GM23338 (cell line): ENCODE measurements around the gene AKR1B1. TPM values are rescaled to one million over a fixed set of nuclear protein-coding genes. Genes with fewer than 3 reads are reported as not detected.

Experiments
- ATAC-seq: fragments of 200-7000 bp; cut with Tn5 transposase; 3 replicates; pipeline ENCODE4 v1.9.1; 2020
- DNase-seq: peaks from one replicate; pipeline ENCODE4 v3.0.0-alpha.2; 2015; ENCODE audit warnings: low spot score
- H2AFZ ChIP-seq: fragments of 200-600 bp; sonication (generic); 2 replicates; pipeline ENCODE4 v1.8.0; 2016; ENCODE audit warnings: antibody characterized with exemption, mild to moderate bottlenecking, moderate library complexity
- H3F3A ChIP-seq: fragments of 200-600 bp; sonication (generic); replicated peaks from 2 replicates; pipeline ENCODE4 v1.8.0; 2017; ENCODE audit warnings: antibody characterized with exemption, mixed run types, low read depth
- H3K27ac ChIP-seq: fragments of 200-600 bp; sonication (generic); 2 replicates; pipeline ENCODE4 v1.6.1; 2016; ENCODE audit warnings: low read depth
- H3K27me3 ChIP-seq: fragments of 200-600 bp; sonication (generic); 2 replicates; pipeline ENCODE4 v1.8.0; 2016; ENCODE audit warnings: mild to moderate bottlenecking, mixed run types, moderate library complexity; ENCODE audit not compliant: insufficient read depth
- H3K36me3 ChIP-seq: fragments of 200-600 bp; sonication (generic); 2 replicates; pipeline ENCODE4 v1.8.0; 2016; ENCODE audit warnings: mild to moderate bottlenecking; ENCODE audit not compliant: insufficient read depth
- H3K4me1 ChIP-seq: fragments of 200-600 bp; sonication (generic); 2 replicates; pipeline ENCODE4 v1.8.0; 2016; ENCODE audit warnings: mild to moderate bottlenecking, moderate library complexity; ENCODE audit not compliant: insufficient read depth
- H3K4me2 ChIP-seq: fragments of 200-600 bp; sonication (generic); 2 replicates; pipeline ENCODE4 v1.7.1; 2017; ENCODE audit warnings: mixed run types
- H3K4me3 ChIP-seq: fragments of 200-600 bp; sonication (generic); 2 replicates; pipeline ENCODE4 v1.6.1; 2016; ENCODE audit warnings: mixed run types
- H3K79me2 ChIP-seq: fragments of 200-600 bp; sonication (generic); replicated peaks from 2 replicates; pipeline ENCODE4 v1.8.0; 2017; ENCODE audit warnings: mild to moderate bottlenecking; ENCODE audit not compliant: insufficient read depth
- H3K9me2 ChIP-seq: fragments of 200-600 bp; sonication (generic); 2 replicates; pipeline ENCODE4 v1.8.0; 2017; ENCODE audit not compliant: insufficient read depth
- H4K20me1 ChIP-seq: fragments of 200-600 bp; sonication (generic); replicated peaks from 2 replicates; pipeline ENCODE4 v1.8.0; 2017; ENCODE audit warnings: mild to moderate bottlenecking; ENCODE audit not compliant: insufficient read depth
- H3K27ac Mint-ChIP-seq: 2 replicates; pipeline ENCODE4 v1.8.0; 2020; ENCODE audit warnings: inconsistent platforms, mild to moderate bottlenecking, moderate library complexity, mixed read lengths
- H3K27me3 Mint-ChIP-seq: 3 replicates; pipeline ENCODE4 v1.8.0; 2022; ENCODE audit warnings: low read depth, mild to moderate bottlenecking, moderate library complexity, mixed read lengths, inconsistent platforms; ENCODE audit not compliant: insufficient read depth, poor library complexity
- H3K36me3 Mint-ChIP-seq: 3 replicates; pipeline ENCODE4 v1.8.0; 2021; ENCODE audit warnings: low read depth, mild to moderate bottlenecking, inconsistent platforms, moderate library complexity, mixed read lengths
- H3K4me1 Mint-ChIP-seq: 3 replicates; pipeline ENCODE4 v1.8.0; 2020; ENCODE audit warnings: mild to moderate bottlenecking, inconsistent platforms, mixed read lengths
- H3K4me3 Mint-ChIP-seq: 3 replicates; pipeline ENCODE4 v1.8.0; 2021; ENCODE audit warnings: moderate library complexity, mild to moderate bottlenecking, inconsistent platforms, mixed read lengths
- H3K9me3 Mint-ChIP-seq: 3 replicates; pipeline ENCODE4 v1.8.0; 2020; ENCODE audit warnings: moderate library complexity, mild to moderate bottlenecking, inconsistent platforms, mixed read lengths
- CREB1 ChIP-seq: fragments of 250-450 bp; sonication (Bioruptor Pico); IDR thresholded peaks from 2 replicates; pipeline ENCODE4 v1.5.0; 2020; ENCODE audit warnings: low read depth, mild to moderate bottlenecking, moderate library complexity
- EZH2 ChIP-seq: fragments of 200-600 bp; sonication (generic); IDR thresholded peaks from one replicate; pipeline ENCODE4 v1.8.0; 2017; ENCODE audit warnings: antibody characterized with exemption, mild to moderate bottlenecking, low read depth; ENCODE audit not compliant: unreplicated experiment
- EZH2phosphoT487 ChIP-seq: fragments of 200-600 bp; sonication (generic); IDR thresholded peaks from one replicate; pipeline ENCODE4 v1.8.1; 2018; ENCODE audit warnings: antibody characterized with exemption; ENCODE audit not compliant: unreplicated experiment
- POLR2AphosphoS5 ChIP-seq: IDR thresholded peaks from 2 replicates; pipeline ENCODE4 v1.6.1; 2016; ENCODE audit warnings: antibody characterized with exemption, low read depth
- REST ChIP-seq: IDR thresholded peaks from one replicate; pipeline ENCODE4 v1.6.1; 2018; ENCODE audit warnings: antibody characterized with exemption; ENCODE audit not compliant: unreplicated experiment
- STAT1 ChIP-seq: IDR thresholded peaks from one replicate; pipeline ENCODE4 v1.6.1; 2016; ENCODE audit warnings: antibody characterized with exemption; ENCODE audit not compliant: unreplicated experiment
- ZNF331 ChIP-seq: fragments of 250-450 bp; sonication (Bioruptor Pico); IDR thresholded peaks from 2 replicates; pipeline ENCODE4 v1.5.0; 2020; ENCODE audit warnings: low read depth, mild to moderate bottlenecking, moderate library complexity
- polyA plus RNA-seq: library from polyadenylated mRNA; unstranded; fragments of >200 nt; fragmentation: Nextera tagmentation; extraction: Ambion mirVana; gene quantifications from 2 replicates; pipeline ENCODE4 v1.2.1, GENCODE V29; 2016
- total RNA-seq: library from RNA; depleted of rRNA; stranded (reverse); fragments of >200 nt; shearing (Covaris generic); gene quantifications from 2 replicates; pipeline ENCODE4 v1.2.3, GENCODE V29; 2014
- TF ChIP-seq, protein P1 (sequence below): IDR thresholded peaks from 2 replicates; pipeline ENCODE4 v1.6.1; 2016; ENCODE audit warnings: antibody characterized with exemption
- TF ChIP-seq, protein P2 (sequence below), 2 experiments: fragments of 200-600 bp in 1 of 2; sonication (generic) in 1 of 2; conservative IDR thresholded peaks; 2 replicates each; pipeline versions ENCODE4 v1.5.1 to v1.6.1; 2016 to 2017; ENCODE audit warnings: antibody characterized with exemption in 2 of 2, low read depth in 2 of 2, mild to moderate bottlenecking in 2 of 2, moderate library complexity in 1 of 2

The AKR1B1 gene
- total and polyA plus RNA-seq, 2 experiments from 2014 or later, result 132 to 154 TPM

DNA sequence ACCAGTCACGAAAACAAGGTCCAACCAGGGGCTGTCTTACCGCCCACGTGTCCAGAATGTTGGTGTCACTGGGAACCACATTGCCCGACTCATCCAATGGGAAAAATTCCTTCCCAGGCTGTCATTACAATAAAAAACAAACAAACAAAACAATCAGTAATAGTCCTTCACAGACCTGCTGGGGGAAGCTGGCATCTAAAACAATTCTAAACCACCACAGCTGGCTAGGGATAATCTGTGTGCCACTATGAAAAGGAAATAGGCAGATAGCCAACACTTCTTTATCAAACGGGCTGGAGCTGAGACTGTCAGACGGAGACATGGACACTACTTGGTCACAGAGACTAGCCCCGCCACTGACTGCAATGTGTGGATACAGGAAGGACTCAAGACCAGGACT is 9.2 kb downstream of the AKR1B1 start:
- Histone ChIP-seq H3K27me3 (no peaks in the 10 kb centered on the region), H3F3A (no peaks in the 10 kb centered on the region), H3K36me3 (peaks cover 29% of the 10 kb centered on the region), H4K20me1 (peaks cover 9% of the 10 kb centered on the region), H3K79me2 (peaks cover 27% of the 10 kb centered on the region), H3K27ac (no peak overlapping the region), H2AFZ (no peak overlapping the region), H3K9me2 (no peaks in the 10 kb centered on the region), H3K4me1 (no peaks in the 10 kb centered on the region), H3K4me2 (no peak overlapping the region), H3K4me3 (no peak overlapping the region)
- H3K4me1 Mint-ChIP-seq, result peaks cover 13% of the 10 kb centered on the region; the same call in 2 of the 3 replicates
- H3K36me3 Mint-ChIP-seq, result peaks cover 66% of the 10 kb centered on the region
- H3K9me3 Mint-ChIP-seq, result no peaks in the 10 kb centered on the region
- H3K27me3 Mint-ChIP-seq, result peaks cover 4% of the 10 kb centered on the region
- DNase-seq, result no peak
- no peak for ATAC-seq
- H3K4me3 Mint-ChIP-seq, result no peak overlapping the region
- H3K27ac Mint-ChIP-seq, result no peak overlapping the region
- no peak for TF ChIP-seq EZH2
- no peak for TF ChIP-seq CREB1 (CRISPR knock-in tag)
- TF ChIP-seq POLR2AphosphoS5, result no peak
- TF ChIP-seq EZH2phosphoT487, result no peak
- no peak for TF ChIP-seq ZNF331 (CRISPR knock-in tag)
- TF ChIP-seq STAT1, result no peak
- TF ChIP-seq, protein P1, sequence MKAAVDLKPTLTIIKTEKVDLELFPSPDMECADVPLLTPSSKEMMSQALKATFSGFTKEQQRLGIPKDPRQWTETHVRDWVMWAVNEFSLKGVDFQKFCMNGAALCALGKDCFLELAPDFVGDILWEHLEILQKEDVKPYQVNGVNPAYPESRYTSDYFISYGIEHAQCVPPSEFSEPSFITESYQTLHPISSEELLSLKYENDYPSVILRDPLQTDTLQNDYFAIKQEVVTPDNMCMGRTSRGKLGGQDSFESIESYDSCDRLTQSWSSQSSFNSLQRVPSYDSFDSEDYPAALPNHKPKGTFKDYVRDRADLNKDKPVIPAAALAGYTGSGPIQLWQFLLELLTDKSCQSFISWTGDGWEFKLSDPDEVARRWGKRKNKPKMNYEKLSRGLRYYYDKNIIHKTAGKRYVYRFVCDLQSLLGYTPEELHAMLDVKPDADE, result no peak
- TF ChIP-seq, protein P2, sequence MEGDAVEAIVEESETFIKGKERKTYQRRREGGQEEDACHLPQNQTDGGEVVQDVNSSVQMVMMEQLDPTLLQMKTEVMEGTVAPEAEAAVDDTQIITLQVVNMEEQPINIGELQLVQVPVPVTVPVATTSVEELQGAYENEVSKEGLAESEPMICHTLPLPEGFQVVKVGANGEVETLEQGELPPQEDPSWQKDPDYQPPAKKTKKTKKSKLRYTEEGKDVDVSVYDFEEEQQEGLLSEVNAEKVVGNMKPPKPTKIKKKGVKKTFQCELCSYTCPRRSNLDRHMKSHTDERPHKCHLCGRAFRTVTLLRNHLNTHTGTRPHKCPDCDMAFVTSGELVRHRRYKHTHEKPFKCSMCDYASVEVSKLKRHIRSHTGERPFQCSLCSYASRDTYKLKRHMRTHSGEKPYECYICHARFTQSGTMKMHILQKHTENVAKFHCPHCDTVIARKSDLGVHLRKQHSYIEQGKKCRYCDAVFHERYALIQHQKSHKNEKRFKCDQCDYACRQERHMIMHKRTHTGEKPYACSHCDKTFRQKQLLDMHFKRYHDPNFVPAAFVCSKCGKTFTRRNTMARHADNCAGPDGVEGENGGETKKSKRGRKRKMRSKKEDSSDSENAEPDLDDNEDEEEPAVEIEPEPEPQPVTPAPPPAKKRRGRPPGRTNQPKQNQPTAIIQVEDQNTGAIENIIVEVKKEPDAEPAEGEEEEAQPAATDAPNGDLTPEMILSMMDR (conservative IDR thresholded peaks at IDR 0.05; ENCODE audit: low read depth in 2 of 2), result no peak
- no peak for TF ChIP-seq REST
